ENCODE measurements around the gene STARD13.

The STARD13 gene

DNA sequence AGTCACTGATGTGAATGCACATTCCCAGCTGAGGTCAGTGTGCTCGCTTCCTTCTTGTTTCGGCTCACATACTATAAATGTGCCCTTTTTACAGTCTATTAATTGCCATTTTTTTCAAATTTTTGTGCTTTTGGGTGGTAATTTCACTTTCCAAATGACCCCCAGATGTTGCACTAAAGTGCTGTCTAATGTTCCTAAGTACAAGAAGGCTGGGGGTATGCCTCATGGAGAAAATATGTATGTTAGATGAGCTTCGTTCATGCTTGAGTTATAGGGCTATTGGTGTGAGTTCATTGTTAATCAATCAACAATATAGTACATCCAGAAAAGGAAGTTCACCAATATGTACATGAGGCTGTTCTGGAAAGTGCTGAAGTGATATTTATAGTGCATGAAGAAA lies 184.7 kb downstream of the STARD13 start:
- TF ChIP-seq SPI1 (IDR thresholded peaks at IDR 0.05; ENCODE audit: borderline replicate concordance, low read depth) (no peak), REST (IDR thresholded peaks at IDR 0.05; ENCODE audit: insufficient replicate concordance, low read depth) (no peak), GABPA (IDR thresholded peaks at IDR 0.05; ENCODE audit: low read depth) (no peak), POLR2AphosphoS5 (IDR thresholded peaks at IDR 0.05; ENCODE audit: low read depth) (no peak)
- TF ChIP-seq, protein P1, sequence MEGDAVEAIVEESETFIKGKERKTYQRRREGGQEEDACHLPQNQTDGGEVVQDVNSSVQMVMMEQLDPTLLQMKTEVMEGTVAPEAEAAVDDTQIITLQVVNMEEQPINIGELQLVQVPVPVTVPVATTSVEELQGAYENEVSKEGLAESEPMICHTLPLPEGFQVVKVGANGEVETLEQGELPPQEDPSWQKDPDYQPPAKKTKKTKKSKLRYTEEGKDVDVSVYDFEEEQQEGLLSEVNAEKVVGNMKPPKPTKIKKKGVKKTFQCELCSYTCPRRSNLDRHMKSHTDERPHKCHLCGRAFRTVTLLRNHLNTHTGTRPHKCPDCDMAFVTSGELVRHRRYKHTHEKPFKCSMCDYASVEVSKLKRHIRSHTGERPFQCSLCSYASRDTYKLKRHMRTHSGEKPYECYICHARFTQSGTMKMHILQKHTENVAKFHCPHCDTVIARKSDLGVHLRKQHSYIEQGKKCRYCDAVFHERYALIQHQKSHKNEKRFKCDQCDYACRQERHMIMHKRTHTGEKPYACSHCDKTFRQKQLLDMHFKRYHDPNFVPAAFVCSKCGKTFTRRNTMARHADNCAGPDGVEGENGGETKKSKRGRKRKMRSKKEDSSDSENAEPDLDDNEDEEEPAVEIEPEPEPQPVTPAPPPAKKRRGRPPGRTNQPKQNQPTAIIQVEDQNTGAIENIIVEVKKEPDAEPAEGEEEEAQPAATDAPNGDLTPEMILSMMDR (IDR thresholded peaks at IDR 0.05; ENCODE audit: insufficient read depth, low read length), result no peak
- no peak for DNase-seq (ENCODE audit: low read depth in 1 of 2, low spot score in 1 of 2)
- H3K4me3 ChIP-seq (replicated peaks; ENCODE audit: insufficient read depth, low read length), result no peak overlapping the region
- no peak overlapping the region for H3K27ac ChIP-seq (replicated peaks)
- no peaks in the 10 kb centered on the region for H3K27me3 ChIP-seq (ENCODE audit: insufficient read depth, poor library complexity, severe bottlenecking)

- Histone ChIP-seq H3K27me3 (ENCODE audit: insufficient read depth, poor library complexity, severe bottlenecking) (no peaks in the 10 kb centered on the region), H3K27ac (replicated peaks) (no peak overlapping the region), H3K4me3 (replicated peaks; ENCODE audit: insufficient read depth, low read length) (no peak overlapping the region)
- no peak for DNase-seq (ENCODE audit: low read depth in 1 of 2, low spot score in 1 of 2)
- TF ChIP-seq, protein P1 (IDR thresholded peaks at IDR 0.05; ENCODE audit: insufficient read depth, low read length), result no peak
- TF ChIP-seq SPI1 (IDR thresholded peaks at IDR 0.05; ENCODE audit: borderline replicate concordance, low read depth) (no peak), GABPA (IDR thresholded peaks at IDR 0.05; ENCODE audit: low read depth) (no peak), REST (IDR thresholded peaks at IDR 0.05; ENCODE audit: insufficient replicate concordance, low read depth) (no peak), POLR2AphosphoS5 (IDR thresholded peaks at IDR 0.05; ENCODE audit: low read depth) (no peak)
Measured at GRCh38 chr13:33099860-33100259, 185.7 kb downstream of the STARD13 start.

GRCh38 chr13:33096886-33097605 lies 188.5 kb downstream of the STARD13 start:
- H3K4me3 ChIP-seq (replicated peaks; ENCODE audit: insufficient read depth, low read length), result no peak overlapping the region
- H3K27me3 ChIP-seq (ENCODE audit: insufficient read depth, poor library complexity, severe bottlenecking), result no peaks in the 10 kb centered on the region
- H3K27ac ChIP-seq (replicated peaks), result no peak overlapping the region
- no peak for TF ChIP-seq GABPA (IDR thresholded peaks at IDR 0.05; ENCODE audit: low read depth)
- TF ChIP-seq, protein P1 (IDR thresholded peaks at IDR 0.05; ENCODE audit: insufficient read depth, low read length), result no peak
- no peak for TF ChIP-seq POLR2AphosphoS5 (IDR thresholded peaks at IDR 0.05; ENCODE audit: low read depth)
- no peak for TF ChIP-seq REST (IDR thresholded peaks at IDR 0.05; ENCODE audit: insufficient replicate concordance, low read depth)
- no peak for TF ChIP-seq SPI1 (IDR thresholded peaks at IDR 0.05; ENCODE audit: borderline replicate concordance, low read depth)
- no peak for DNase-seq (ENCODE audit: low read depth in 1 of 2, low spot score in 1 of 2)
